ENCODE data around the gene SHTN1.

SHTN1 gene

GRCh38 chr10:117005026-117005526, at the start of gene SHTN1:
TSS of gene SHTN1 (minus strand) at chr10:117005187. CDS start at chr10:117005079, 108 bp downstream.
- DNase-seq (ENCODE audit: low spot score), result peak; percentile 83

GRCh38 chr10:117053482-117053881, 48.5 kb upstream of the SHTN1 start:
- no peak for DNase-seq (ENCODE audit: low spot score)

GRCh38 chr10:117047947-117048346, 43.0 kb upstream of the SHTN1 start:
- DNase-seq (ENCODE audit: low spot score), result no peak

- no peak for DNase-seq (ENCODE audit: low spot score)
Observed at GRCh38 chr10:117016266-117016665, 11.3 kb upstream of the SHTN1 start.

- no peak for DNase-seq (ENCODE audit: low spot score)
Observed at GRCh38 chr10:117014835-117015234, 9.8 kb upstream of the SHTN1 start.

- no peak for DNase-seq (ENCODE audit: low spot score)
Observed at GRCh38 chr10:117007080-117007479, 2.1 kb upstream of the SHTN1 start.

GRCh38 chr10:117005527-117006055, 604 bp upstream of the SHTN1 start:
- DNase-seq (ENCODE audit: low spot score), result peak; percentile 75

GRCh38 chr10:117004227-117005025, 561 bp downstream of the SHTN1 start:
- DNase-seq (ENCODE audit: low spot score), result peak; percentile 68

- DNase-seq (ENCODE audit: low spot score), result no peak
Observed at GRCh38 chr10:117003336-117003735, 1.7 kb downstream of the SHTN1 start.

- no peak for DNase-seq (ENCODE audit: low spot score)
Observed at GRCh38 chr10:117002206-117002605, 2.8 kb downstream of the SHTN1 start.

- DNase-seq (ENCODE audit: low spot score), result no peak
Observed at GRCh38 chr10:117001144-117001543, 3.8 kb downstream of the SHTN1 start.

GRCh38 chr10:117000580-117000979, 4.4 kb downstream of the SHTN1 start:
- DNase-seq (ENCODE audit: low spot score), result no peak

GRCh38 chr10:116998172-116998571, 6.8 kb downstream of the SHTN1 start:
- no peak for DNase-seq (ENCODE audit: low spot score)

- no peak for DNase-seq (ENCODE audit: low spot score)
Observed at GRCh38 chr10:116997015-116997414, 8.0 kb downstream of the SHTN1 start.

GRCh38 chr10:116995648-116996047, 9.3 kb downstream of the SHTN1 start:
- no peak for DNase-seq (ENCODE audit: low spot score)

- DNase-seq (ENCODE audit: low spot score), result no peak
Observed at GRCh38 chr10:116994113-116994890, 10.7 kb downstream of the SHTN1 start.

GRCh38 chr10:116993610-116994009, 11.4 kb downstream of the SHTN1 start:
- DNase-seq (ENCODE audit: low spot score), result no peak

GRCh38 chr10:116992183-116992582, 12.8 kb downstream of the SHTN1 start:
- no peak for DNase-seq (ENCODE audit: low spot score)

GRCh38 chr10:116990276-116990800, 14.6 kb downstream of the SHTN1 start:
- DNase-seq (ENCODE audit: low spot score), result no peak

- DNase-seq (ENCODE audit: low spot score), result no peak
Observed at GRCh38 chr10:116989439-116989838, 15.5 kb downstream of the SHTN1 start.

GRCh38 chr10:116988311-116988710, 16.7 kb downstream of the SHTN1 start:
- no peak for DNase-seq (ENCODE audit: low spot score)

GRCh38 chr10:116985611-116986010, 19.4 kb downstream of the SHTN1 start:
- DNase-seq (ENCODE audit: low spot score), result no peak
